Osteocyte (in vitro differentiated cells): ENCODE data around the gene ANKRD30B. TPM values are rescaled to one million over a fixed set of nuclear protein-coding genes. Genes with fewer than 3 reads are reported as not detected.
"Not testable (repeated sequence)": the region's sequence is repeated elsewhere in the genome, so short reads cannot be mapped to it uniquely, and the experiment has no call there.

ENCODE experiments used
- DNase-seq: peaks from one replicate; pipeline ENCODE4 v3.0.0; 2021; ENCODE audit warnings: mixed read lengths; ENCODE audit not compliant: unreplicated experiment; ENCODE audit errors: extremely low spot score
- H3K27ac Mint-ChIP-seq: one replicate; pipeline ENCODE4 v1.8.0; 2021; ENCODE audit warnings: mild to moderate bottlenecking, mixed read lengths; ENCODE audit not compliant: unreplicated experiment
- H3K27me3 Mint-ChIP-seq: one replicate; pipeline ENCODE4 v1.8.0; 2021; ENCODE audit warnings: mixed read lengths; ENCODE audit not compliant: unreplicated experiment
- H3K36me3 Mint-ChIP-seq: one replicate; pipeline ENCODE4 v1.8.0; 2021; ENCODE audit warnings: mixed read lengths; ENCODE audit not compliant: unreplicated experiment
- H3K4me1 Mint-ChIP-seq: one replicate; pipeline ENCODE4 v1.8.0; 2021; ENCODE audit warnings: mixed read lengths; ENCODE audit not compliant: unreplicated experiment
- H3K4me3 Mint-ChIP-seq: one replicate; pipeline ENCODE4 v1.8.0; 2021; ENCODE audit warnings: mild to moderate bottlenecking, moderate library complexity, mixed read lengths; ENCODE audit not compliant: unreplicated experiment
- H3K9me3 Mint-ChIP-seq: one replicate; pipeline ENCODE4 v1.8.0; 2021; ENCODE audit warnings: mixed read lengths; ENCODE audit not compliant: unreplicated experiment
- CTCF ChIP-seq: fragments of 200-600 bp; sonication (generic); IDR thresholded peaks from 2 replicates; pipeline ENCODE4 v1.5.0; 2021; ENCODE audit warnings: antibody characterized with exemption, mild to moderate bottlenecking, moderate library complexity
- microRNA-seq: library from miRNA; unstranded; fragments of <30 nt; microRNA quantifications from one replicate; pipeline ENCODE4 v1.1.0, GENCODE V29; 2020; ENCODE audit not compliant: unreplicated experiment
- total RNA-seq: library from RNA; stranded (reverse); gene quantifications from 2 replicates; pipeline ENCODE4 v1.2.1, GENCODE V29; 2021

ANKRD30B gene
- total RNA-seq, 1 donor from 2014 or later: not detected

GRCh38 chr18:14858514-14858913 is 110.5 kb downstream of the ANKRD30B start:
- not testable (repeated sequence) for DNase-seq, H3K4me1 Mint-ChIP-seq, H3K36me3 Mint-ChIP-seq, H3K4me3 Mint-ChIP-seq, H3K27ac Mint-ChIP-seq, H3K9me3 Mint-ChIP-seq, H3K27me3 Mint-ChIP-seq

- not testable (repeated sequence) for H3K9me3 Mint-ChIP-seq, H3K4me3 Mint-ChIP-seq, H3K27ac Mint-ChIP-seq, DNase-seq, H3K4me1 Mint-ChIP-seq, H3K36me3 Mint-ChIP-seq, H3K27me3 Mint-ChIP-seq
Measured at GRCh38 chr18:14859995-14860394, 112.0 kb downstream of the ANKRD30B start.

- not testable (repeated sequence) for H3K27me3 Mint-ChIP-seq, H3K4me1 Mint-ChIP-seq, H3K4me3 Mint-ChIP-seq, DNase-seq, H3K27ac Mint-ChIP-seq, H3K36me3 Mint-ChIP-seq
- H3K9me3 Mint-ChIP-seq: peaks cover 13% of the 10 kb centered on the region
Measured at GRCh38 chr18:14866426-14866825, 118.5 kb downstream of the ANKRD30B start.

GRCh38 chr18:14867988-14868387 is 120.0 kb downstream of the ANKRD30B start:
- peaks cover 16% of the 10 kb centered on the region for H3K9me3 Mint-ChIP-seq
- not testable (repeated sequence) for H3K4me1 Mint-ChIP-seq, H3K27me3 Mint-ChIP-seq, H3K4me3 Mint-ChIP-seq, H3K27ac Mint-ChIP-seq, H3K36me3 Mint-ChIP-seq, DNase-seq

GRCh38 chr18:14868825-14869224 is 120.9 kb downstream of the ANKRD30B start:
- H3K4me1 Mint-ChIP-seq, H3K4me3 Mint-ChIP-seq, H3K36me3 Mint-ChIP-seq, H3K27ac Mint-ChIP-seq, DNase-seq, H3K27me3 Mint-ChIP-seq: not testable (repeated sequence)
- H3K9me3 Mint-ChIP-seq: peaks cover 16% of the 10 kb centered on the region

GRCh38 chr18:14878826-14879225 is 130.9 kb downstream of the ANKRD30B start:
- DNase-seq, H3K27ac Mint-ChIP-seq, H3K4me1 Mint-ChIP-seq, H3K27me3 Mint-ChIP-seq, H3K36me3 Mint-ChIP-seq, H3K4me3 Mint-ChIP-seq: not testable (repeated sequence)
- peaks cover 27% of the 10 kb centered on the region for H3K9me3 Mint-ChIP-seq

- H3K36me3 Mint-ChIP-seq: no peaks in the 10 kb centered on the region
- no peak overlapping the region for H3K4me3 Mint-ChIP-seq
- no peak overlapping the region for H3K27ac Mint-ChIP-seq
- H3K4me1 Mint-ChIP-seq: no peaks in the 10 kb centered on the region
- no peaks in the 10 kb centered on the region for H3K27me3 Mint-ChIP-seq
- TF ChIP-seq CTCF: no peak
- H3K9me3 Mint-ChIP-seq: peaks cover 48% of the 10 kb centered on the region
- DNase-seq: no peak
Measured at GRCh38 chr18:14900435-14900834, 152.5 kb downstream of the ANKRD30B start.

Small RNA genes within 50 kb of the gene (microRNA-seq; reads per million reads assigned to microRNA genes)
- not detected for gene MIR3156-2

Other genes with a start within 250 kb of the ANKRD30B start
- gene POTEC, start 204.6 kb upstream of the ANKRD30B start, total RNA-seq: not detected in 2 replicates